ENCODE measurements around the gene PLXNC1.
A peak's percentile ranks its signal among the peaks of the same experiment; 100 is the strongest.

The PLXNC1 gene

DNA sequence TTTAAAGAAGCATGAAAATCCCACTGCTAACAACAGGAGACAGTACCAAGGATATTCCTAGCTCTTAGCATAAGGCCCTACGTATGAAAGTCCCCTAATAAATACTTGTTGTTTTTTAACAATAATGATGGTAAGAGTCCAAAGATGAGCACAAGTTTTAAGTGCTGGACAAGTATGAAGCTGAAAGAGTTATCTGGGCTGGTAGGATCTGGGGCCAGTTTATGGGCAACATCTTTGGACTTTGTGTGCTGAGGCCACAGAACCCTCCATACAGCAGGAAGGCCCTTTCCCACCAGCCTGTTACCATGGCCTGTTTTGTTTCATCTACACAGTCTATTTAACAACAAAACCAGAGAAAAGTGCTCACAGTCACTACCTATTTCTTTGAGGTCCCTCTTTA is 12.5 kb upstream of the PLXNC1 start:
- no peak for DNase-seq

DNA sequence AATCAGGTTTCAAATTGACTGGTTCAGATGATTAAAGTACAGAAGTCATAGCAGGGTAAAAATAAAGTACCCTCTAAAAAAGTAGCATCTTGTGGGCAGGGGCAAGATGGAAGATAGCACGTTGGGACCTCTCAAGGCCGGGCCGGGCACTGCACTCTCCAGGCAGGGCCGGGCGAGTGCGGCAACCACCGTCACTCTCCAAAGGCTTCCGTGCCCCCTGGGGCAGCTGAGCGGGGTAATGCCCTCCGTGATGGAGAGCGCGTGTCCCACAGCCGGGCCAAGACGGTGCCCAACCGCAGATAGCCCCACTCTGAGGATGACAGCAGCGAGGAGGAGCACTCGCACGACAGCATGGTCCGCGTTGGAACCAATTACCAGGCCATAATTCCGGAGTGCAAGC is 8.6 kb upstream of the PLXNC1 start:
- no peak for DNase-seq

DNA sequence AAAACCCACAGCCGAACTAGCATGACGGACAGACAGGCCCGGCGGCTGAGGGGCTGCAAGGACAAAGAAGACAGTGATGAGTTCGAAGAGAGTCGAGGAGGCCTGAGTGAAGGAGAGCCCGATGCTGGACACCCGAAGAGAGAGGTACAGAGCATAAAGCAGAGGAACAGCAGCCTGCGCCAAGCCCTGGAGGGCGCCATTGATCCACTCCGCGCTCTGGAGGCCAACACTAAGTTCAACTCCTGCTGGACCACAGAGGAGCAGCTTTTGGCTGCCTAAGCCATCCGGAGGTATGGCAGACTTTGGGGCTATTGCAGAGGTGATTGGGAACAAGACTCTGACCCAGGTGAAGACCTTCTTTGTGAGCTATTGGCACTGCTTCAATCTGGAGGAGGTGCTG is 7.8 kb upstream of the PLXNC1 start:
- peak; percentile 38 to 46 for DNase-seq

DNA sequence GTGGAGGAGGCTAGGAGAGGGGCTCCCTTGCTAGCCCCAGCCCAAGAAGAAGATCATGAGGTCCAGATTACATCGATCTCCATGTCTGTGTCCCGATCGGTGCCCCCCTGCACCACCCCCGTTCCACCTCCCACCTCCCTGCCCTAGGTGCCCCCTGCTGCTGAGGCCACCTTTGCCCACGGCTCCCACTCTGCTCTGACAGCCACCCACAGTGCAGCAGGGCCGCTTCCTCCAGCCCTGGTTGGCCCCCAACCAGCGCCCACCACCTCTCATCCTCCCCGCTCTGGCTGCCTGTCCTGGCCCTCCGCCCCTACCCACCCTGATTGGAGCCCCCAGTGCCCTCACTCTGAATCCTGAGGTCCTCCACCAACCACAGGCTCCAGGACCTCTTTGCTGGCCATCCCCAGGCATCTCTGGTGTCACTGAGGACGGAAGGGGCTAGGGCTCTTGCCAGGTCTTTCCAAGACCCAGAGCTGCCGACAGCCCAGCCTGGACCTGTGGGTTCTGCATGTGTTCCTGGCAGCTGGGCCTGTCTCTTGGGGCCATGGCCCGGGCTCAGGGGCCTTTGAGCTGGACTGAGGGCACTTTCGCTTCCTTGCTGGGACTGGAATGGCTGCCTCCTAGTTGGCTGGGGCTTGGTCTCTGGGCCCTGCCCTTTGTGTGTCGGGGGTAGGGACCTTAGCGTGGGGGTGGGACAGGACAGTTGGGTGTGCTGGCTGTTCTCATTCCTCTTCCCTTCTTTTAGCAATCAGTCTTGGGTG is 7.2 kb upstream of the PLXNC1 start:
- DNase-seq: no peak

DNA sequence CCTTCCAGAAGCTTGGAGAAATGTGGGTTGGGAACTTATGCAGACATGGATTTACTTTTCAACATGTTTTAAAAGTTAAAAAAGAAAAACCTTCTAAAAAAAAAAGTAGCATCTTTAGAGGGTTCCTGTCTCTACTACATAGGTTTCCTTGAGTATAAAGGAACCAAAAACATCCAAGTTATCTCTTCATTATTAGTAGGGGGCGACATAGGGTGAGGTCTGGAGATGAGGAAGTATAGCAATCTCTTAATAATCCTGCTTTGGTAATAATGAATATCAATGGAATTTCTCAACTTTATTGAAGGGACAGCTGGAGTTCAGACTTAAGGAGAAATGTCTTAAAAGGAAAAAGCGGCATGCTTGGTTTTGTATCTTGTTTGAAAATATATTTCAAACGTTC is 6.5 kb upstream of the PLXNC1 start:
- no peak for DNase-seq

DNA sequence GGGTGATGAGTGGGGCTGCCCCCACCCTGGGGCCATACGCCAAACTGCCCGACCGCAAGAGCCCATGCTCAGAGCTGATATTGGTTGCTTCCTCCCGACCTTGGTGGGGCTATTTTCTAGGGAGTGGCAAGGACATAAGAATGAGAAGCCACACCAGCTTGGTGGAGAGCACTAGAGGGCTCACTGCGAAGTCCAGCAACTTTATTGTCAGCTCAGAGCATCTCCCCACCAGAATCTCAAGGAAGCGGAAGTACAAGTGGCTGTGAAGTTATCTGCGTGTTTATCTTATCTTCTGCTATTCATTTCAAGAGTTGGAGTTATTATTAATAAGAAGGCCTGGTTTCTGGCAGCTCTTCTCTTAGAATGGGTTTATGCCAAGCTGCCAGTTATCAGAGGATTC is 4.9 kb upstream of the PLXNC1 start:
- DNase-seq: no peak

DNA sequence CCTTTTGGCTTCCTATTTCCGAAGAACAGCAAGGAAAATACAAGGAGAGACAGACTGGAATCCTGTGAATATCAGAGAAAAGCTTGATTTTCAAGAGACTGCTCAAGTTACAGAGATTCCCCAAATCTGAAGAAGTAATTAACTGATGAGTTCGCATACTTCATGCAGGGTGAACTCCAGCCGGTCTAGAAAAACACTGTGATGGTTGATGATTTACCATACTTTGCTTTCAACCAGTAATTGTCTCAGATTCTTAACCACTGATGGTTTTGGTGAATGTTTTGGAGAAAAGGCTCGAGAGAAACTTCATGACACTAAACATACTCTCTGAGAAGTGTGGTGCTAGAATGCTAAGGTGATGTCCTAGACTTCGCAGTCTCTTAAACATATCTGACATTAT is 4.4 kb upstream of the PLXNC1 start:
- DNase-seq: no peak

DNA sequence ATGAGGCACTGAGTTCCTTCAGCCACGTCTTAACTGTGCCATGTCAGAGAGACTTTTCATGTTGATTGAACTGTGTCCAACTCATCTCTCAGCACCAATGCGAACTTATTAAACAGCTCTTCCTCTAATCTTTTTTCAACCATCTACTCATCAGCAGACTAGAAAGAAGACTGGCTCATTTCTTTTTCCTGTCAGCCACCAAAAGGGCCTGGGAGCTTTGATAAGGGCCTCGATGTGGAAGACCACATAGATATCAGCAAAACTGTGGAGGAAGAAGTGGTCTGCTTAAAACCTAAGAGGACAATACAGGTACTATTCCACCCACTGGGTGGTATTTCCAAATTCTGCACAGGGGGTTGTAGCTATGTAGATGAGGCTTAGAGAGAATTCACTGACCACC is 3.6 kb upstream of the PLXNC1 start:
- no peak for DNase-seq

DNA sequence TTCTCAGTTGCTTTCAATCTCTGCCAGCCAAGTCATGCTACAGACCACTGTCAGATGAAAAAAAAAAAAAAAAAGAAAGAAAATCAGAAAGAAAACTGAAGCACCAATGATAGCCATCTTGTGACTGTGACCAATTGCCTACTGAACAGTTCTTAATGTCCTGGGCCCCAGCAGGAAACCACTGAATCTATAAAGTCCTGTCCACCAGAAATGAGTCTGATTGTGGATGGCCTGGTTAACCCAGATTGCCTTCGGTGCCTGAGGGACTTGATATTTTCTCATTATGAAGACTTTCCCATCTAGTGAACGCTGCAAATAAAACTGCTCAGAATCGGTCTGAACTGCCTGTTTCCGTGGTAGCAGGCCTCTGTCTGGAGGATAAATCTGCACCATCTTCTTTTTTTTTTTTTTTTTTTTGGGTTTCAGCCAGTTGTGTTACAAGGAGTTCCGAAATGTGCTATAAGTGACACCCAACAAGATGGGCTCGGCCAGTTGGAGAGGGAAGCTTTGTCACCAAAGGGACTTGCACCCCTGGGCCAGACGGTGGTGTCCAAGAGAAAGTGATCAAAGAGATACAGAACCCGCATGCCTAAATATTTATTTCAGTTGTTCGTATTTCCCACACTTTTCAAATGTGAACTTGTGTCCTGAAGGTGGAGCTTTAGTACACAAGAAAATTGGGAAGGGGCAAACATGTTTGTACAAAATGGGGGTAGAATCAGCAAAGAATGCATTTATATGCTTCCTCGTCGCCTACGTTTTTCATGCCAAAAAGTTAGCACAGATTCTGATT is 3.0 kb upstream of the PLXNC1 start:
- DNase-seq: no peak

DNA sequence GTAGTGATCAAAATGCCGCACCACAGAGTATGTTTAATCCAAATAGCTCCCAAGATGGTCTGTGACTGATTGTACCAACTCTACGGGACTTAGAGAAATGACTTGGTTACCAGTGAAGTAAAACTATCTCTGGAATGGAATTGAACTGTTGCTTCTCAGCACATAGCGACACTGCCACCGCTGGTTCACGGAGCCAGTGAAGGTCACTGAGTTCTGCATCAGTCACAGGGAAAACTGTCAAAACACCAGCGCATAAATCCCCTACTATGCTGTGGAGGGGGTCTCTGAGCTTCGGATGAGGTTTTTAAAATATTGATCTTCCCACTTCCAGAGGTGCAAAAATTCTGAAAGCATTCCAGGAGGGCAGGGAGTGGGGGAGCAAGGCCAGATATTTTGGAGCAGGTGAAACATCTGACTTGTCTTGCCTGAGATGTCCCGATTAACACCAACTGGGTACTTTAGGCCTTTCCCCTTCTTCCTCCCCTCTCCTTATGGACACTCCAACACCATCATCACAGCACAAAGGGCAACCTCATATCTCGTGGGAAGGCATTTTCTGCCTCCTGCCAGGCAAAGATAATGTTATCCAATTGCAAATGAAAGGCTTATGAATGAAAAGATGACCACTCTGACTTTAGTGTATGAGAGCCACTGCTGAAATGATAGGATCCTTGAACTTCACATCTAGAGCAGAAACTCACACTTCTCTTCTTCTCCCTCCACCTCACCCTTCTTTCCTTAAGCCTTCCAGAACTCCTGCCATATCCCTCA is 2.0 kb upstream of the PLXNC1 start:
- no peak for DNase-seq

DNA sequence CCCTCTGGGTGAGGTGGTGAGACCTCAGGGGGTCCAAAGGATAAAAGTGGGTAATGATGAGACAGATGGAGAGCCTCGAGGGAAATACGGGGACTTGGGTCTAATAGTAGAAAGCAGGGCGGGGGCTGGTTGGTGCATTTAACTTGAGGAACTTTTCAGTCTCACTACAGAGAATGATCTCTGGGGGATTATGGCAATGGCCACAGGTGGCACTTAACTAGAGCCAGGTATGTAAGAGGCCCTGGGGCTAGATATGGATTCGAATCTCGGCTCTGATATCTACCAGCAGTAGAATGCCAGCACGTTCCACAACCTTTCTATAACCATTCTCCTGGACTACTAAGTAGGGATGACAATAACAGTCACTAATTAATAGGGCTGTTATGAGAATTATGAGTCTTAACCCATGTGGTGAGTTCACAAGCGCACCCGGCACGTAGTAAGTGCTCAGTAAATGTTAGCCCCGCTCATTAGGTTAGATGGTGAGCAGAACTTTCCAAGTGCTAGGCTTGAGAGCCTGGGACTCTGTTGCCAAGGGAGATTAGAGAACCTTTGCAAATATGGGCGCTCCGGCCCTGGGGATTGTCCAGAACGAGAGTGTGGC is 888 bp upstream of the PLXNC1 start:
- no peak for DNase-seq

DNA sequence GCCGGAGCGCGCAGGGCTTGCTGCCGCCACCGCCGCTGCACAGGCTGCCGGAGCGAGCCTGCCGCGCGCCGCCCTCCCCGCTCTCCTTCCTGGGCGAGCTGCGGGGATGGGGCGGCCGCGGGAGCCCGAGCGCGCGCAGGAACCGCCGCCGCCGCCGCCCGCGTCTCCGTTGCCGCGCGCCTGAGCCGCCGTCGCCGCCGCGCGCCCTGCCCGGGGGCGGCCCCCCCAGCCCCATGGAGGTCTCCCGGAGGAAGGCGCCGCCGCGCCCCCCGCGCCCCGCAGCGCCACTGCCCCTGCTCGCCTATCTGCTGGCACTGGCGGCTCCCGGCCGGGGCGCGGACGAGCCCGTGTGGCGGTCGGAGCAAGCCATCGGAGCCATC is 352 bp downstream of the PLXNC1 start:
- DNase-seq: no peak

DNA sequence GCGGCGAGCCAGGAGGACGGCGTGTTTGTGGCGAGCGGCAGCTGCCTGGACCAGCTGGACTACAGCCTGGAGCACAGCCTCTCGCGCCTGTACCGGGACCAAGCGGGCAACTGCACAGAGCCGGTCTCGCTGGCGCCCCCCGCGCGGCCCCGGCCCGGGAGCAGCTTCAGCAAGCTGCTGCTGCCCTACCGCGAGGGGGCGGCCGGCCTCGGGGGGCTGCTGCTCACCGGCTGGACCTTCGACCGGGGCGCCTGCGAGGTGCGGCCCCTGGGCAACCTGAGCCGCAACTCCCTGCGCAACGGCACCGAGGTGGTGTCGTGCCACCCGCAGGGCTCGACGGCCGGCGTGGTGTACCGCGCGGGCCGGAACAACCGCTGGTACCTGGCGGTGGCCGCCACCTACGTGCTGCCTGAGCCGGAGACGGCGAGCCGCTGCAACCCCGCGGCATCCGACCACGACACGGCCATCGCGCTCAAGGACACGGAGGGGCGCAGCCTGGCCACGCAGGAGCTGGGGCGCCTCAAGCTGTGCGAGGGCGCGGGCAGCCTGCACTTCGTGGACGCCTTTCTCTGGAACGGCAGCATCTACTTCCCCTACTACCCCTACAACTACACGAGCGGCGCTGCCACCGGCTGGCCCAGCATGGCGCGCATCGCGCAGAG is 873 bp downstream of the PLXNC1 start:
- DNase-seq: peak; percentile 25 to 30

DNA sequence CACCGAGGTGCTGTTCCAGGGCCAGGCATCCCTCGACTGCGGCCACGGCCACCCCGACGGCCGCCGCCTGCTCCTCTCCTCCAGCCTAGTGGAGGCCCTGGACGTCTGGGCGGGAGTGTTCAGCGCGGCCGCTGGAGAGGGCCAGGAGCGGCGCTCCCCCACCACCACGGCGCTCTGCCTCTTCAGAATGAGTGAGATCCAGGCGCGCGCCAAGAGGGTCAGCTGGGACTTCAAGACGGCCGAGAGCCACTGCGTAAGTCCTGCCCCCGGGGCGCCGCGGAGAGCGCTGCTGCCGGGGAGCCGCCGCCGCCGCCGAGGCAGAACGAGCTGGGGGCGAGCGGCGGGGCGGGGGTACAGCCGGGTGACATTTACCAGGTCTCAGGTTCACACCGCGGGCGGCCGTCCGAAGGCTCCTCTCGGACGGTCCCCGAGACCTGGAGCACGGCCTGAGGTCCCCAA is 1.4 kb downstream of the PLXNC1 start:
- no peak for DNase-seq

DNA sequence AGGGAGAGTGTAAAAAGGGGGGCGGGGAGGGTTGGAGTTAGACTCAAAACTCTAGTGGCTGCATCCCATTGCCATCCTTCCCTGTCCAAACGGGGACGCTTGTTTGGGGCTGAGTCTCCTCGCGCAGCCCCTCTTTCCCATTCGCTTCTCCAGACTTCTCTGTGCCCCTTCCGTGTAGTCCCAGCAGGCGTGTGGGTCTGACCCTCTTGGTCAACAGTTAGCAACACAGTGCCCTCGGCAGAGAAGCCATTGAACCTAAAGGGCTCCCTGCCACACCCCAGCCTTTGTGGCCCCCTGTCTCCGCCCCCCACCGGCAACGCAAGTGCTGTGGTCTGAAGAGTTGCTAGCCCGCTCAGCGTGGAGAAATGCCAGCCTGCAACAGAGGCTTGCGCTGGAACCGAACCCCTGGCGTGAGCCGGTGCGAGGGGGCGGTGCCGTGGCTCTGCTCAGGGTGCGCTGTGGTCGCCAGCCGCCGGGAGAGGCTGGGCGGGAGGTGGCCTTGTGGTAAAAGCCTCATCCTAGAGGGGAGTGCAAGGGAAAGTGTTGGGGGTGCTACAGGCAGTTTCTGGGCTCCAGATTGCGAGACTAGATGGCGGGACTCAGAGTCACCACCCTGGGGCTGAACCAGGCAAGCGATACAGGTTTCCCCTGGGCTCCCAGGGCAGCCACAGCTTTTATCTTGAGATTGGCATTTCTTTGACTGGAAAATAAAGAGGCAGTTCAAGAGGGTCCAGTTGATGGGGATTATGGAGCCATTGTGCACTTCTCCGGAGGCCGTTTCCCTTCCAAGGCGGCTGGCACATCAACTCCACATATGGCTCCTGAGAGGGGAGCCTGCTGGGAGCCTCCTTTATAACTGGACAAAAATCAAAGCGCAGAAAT is 2.1 kb downstream of the PLXNC1 start:
- peak; percentile 9 to 31 for DNase-seq

DNA sequence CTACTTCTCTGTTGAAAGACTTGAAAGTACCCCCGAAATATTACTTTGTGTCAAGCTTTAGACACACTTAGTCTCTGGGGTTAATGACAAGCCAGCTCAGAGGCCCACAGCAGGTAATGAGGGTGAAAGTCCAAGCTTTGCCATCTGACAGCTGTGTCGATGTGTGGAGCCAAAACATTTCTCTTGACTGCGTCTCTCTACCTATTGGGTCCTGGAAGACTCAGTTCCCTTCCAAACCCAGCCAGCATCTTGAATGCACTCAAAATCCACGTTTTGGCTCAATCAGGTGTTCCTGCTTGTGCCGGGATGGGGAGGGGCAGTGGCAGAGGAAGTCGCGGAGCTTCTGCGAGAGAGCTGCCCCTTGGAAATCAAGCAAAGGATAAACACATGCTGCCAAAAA is 3.2 kb downstream of the PLXNC1 start:
- DNase-seq: no peak

DNA sequence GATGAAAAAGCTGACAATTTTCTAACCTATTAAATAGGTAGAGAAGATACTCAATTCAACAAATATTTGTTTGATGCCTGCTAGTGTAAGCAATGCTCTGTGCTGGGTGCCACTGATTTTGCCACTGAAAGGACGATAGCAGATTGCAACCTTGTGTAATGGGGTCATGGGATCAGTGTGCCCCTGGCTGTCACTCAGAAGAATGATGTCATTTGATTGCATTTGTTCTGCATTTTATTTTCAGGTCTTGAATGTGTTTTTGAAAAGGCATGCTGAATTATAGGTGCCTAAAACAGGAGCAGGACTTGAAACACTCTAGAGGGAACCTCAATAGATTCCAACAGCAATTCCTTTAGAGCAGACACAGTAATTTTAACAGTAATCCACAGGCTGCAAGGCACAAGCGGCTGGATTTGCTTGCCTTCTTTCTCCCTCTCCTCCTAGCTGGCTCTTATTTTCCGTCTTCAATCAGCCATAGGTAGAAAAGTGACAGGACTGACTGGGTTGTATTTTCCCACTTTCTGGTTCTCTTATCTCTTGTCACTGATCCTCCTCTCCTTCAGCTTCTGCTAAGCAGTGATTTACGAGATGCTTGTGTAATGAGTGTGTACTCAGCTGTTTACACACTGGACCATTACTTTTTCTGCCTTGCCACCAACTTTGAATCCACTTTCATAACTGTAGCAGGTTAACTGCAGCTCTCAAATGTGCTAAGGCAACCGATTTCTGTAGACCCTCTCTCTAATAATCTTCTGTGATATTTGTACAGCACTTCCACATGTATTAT is 4.1 kb downstream of the PLXNC1 start:
- DNase-seq: no peak

DNA sequence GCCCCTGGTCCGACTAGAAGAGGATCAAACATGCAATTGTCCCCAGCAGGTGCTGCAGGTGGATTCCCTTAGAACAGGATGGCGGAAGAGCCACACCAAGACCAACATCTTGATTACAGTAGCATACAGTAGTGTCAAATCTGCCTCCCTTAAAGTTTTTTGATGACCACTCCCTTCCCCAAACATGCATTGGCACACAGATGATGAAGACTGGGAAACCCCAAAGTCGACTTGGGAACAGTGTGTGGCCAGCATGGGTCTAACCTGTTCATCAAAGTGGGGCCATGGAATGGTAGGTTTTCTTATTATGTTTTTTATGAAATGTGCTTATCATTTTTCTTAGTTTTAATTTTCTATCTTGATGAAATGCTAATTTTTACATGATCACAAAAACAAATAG is 8.8 kb downstream of the PLXNC1 start:
- no peak for DNase-seq

DNA sequence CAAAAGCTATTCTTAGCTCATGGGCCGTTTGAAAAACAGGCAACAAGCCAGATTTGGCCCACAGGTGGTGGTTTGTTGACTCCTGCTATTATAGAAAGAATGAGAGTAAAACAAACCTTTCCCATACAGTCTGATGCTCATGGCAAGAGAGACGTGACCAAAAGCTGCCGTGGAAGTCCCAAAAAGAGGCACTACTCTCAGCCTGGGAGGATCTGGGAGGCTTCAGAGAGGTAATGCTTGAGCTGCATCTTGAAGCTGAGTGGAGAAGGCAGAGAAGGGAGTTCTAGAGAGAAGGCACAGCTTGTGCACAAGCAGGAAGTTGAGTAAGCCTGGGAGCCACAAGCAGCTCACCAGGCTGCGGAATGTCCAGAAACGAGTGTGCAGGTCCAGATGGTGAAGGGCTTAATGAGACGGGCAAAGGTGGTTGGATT is 9.6 kb downstream of the PLXNC1 start:
- no peak for DNase-seq

DNA sequence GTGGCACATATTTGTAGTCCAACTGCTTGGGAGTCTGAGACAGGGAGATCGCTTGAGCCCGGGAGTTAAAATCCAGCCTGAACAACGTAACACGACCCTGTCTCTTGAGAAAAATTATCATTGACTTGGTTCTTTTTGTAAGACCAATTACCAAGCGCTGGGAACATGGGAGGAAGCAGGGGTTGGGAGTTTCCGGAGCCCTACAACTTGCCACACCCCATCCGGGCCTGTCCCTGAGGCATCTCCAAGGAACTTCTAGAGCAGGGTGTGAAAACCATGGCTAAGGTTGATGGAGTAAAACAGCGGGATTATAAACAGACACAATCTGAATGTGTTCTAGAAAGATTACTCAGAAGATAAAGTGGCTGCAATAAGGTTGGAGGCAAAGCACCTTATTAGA is 10.3 kb downstream of the PLXNC1 start:
- no peak for DNase-seq

DNA sequence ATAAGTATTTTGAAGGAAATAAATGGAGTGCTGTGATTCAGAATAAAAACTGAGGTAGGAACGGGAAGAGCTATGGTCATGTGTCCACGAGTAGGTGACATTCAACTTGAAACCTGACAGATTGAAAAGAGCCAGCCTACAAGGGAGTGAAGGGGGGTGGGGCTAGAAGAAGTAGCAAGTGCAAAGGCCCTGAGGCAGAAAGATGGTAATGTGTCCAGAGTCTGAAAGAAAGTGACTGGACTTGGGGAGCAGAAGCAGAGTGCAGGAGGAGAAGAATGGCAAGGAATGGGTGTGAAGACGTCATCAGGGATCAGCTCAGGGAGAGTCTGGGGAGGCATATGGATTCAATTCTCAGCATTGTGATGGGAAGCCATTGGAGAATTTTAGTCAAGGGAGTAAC is 13.7 kb downstream of the PLXNC1 start:
- DNase-seq: no peak
